Measurements from ENCODE around the gene NTSR2.

NTSR2 gene

DNA sequence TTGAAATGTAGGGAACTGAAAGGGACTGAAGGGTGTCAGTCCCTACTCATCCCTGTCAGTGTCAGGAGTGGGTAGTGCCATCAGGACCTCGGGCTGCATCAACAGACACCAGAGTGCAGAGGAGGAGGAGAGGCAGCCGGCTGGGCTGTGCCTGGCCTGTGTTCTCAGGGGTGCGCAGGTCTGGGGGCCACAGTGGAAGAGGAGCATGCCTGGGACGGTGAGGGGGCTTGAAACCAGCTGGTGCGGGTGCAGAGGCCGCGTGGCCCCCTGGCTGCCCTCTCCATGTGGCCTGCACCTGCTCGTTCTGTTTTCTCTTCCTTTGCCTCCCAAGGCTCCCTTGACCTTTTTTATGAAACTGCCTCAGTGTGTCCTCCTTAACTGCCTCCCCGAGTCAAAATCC is 41.3 kb downstream of the NTSR2 start:
- DNase-seq (ENCODE audit: low read depth): no peak

- DNase-seq (ENCODE audit: low read depth): no peak
These were observed 44.3 kb downstream of the NTSR2 start for GRCh38 chr2:11625671-11626070.

- no peak for DNase-seq (ENCODE audit: low read depth)
These were observed 45.1 kb downstream of the NTSR2 start for GRCh38 chr2:11624893-11625292.

- DNase-seq (ENCODE audit: low read depth): no peak
These were observed 47.4 kb downstream of the NTSR2 start for GRCh38 chr2:11622611-11623010.

DNA sequence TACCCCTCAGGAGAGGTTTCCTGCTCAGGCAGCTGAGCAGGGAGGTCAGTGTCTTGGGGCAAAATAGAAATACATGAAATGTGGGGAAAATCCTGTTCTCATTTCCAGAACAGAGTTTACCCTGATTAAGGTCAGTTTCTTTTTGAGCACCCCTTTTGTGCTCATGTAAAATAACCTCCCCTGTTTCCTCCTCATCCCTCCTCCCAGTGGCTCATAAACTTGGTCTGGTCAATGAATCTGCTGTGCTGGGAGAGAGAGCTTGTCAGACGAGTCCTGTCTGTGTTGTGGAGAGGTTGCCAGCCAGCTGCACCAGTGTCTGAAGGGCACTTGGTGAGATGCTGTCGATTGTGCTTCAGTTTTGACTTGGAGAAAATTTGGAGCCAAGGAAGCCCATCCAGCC is 48.6 kb downstream of the NTSR2 start:
- DNase-seq (ENCODE audit: low read depth): no peak

- no peak for DNase-seq (ENCODE audit: low read depth)
These were observed 51.3 kb downstream of the NTSR2 start for GRCh38 chr2:11618708-11619062.

- DNase-seq (ENCODE audit: low read depth): no peak
These were observed 51.8 kb downstream of the NTSR2 start for GRCh38 chr2:11617984-11618707.

DNA sequence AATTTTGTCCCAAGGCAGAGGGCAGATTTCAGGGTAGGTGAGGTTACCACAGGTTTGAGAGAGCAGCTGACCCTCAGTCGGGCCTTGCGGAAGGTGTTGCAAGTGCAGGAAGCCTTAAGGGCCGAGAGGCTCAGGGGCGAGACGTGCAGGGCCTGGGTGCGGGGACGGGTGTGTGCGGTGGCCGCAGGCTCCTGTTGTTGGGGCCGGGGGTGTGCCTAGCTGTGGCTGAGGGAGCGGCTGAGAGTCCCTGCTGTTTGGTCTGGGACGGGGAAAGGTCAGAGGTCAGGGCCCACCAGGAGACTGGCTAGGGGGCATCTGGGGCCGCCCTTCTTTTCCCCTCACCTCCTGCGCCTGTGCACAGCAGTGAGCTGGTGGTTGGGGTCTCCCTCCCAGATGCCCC is 52.5 kb downstream of the NTSR2 start:
- DNase-seq (ENCODE audit: low read depth): no peak

- no peak for DNase-seq (ENCODE audit: low read depth)
These were observed 53.1 kb downstream of the NTSR2 start for GRCh38 chr2:11616851-11617415.

GRCh38 chr2:11616097-11616687 is 53.8 kb downstream of the NTSR2 start:
- DNase-seq (ENCODE audit: low read depth): no peak

GRCh38 chr2:11615209-11615608 is 54.8 kb downstream of the NTSR2 start:
- no peak for DNase-seq (ENCODE audit: low read depth)

GRCh38 chr2:11613297-11613696 is 56.7 kb downstream of the NTSR2 start:
- DNase-seq (ENCODE audit: low read depth): no peak

DNA sequence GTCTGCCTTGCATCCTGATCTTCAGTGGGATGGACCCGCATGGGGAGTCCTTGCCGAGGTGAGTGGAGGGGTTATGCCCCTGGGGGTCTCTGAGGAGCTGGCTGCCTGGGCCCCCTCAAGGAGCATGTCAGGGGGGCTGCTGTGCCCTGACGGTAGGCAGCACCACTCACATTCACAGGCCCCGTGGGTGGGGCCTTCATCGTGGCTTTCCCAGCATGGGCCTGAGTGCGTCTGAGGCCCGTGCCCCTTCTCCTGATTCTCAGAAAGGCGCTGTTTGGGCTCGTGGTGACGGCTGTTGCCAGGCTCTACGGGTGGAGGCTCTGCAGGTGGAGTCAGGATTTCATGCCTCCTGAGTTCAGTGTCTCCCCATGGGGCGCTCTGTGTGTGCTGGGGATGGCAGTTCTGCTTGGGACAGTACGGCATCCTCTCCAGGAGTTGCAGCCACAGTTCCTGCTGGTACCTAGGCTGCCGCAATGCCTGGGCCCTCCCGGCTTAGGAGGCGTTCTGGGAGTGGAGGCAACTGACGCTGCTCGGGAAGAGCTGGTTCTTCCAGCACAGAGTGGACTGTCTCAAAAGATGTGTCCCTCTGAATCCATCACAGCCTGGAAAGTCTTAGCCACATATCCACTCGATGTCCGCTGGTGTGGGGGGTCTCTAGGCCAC is 57.3 kb downstream of the NTSR2 start:
- no peak for DNase-seq (ENCODE audit: low read depth)

- no peak for DNase-seq (ENCODE audit: low read depth)
These were observed 58.7 kb downstream of the NTSR2 start for GRCh38 chr2:11611251-11611650.

- DNase-seq (ENCODE audit: low read depth): no peak
These were observed 59.3 kb downstream of the NTSR2 start for GRCh38 chr2:11610624-11611242.

Measured in T follicular helper cell (primary cell).